Breast epithelium (tissue), 3 donors: ENCODE data around the gene PTPRM.

Source experiments
- CTCF ChIP-seq, 3 donors: fragments of 450-650 bp; IDR thresholded peaks; one replicate each; pipeline ENCODE4 v1.5.1; 2016 to 2017; ENCODE audit warnings: antibody characterized with exemption in 3 of 3, mild to moderate bottlenecking in 3 of 3, moderate library complexity in 3 of 3
- POLR2A ChIP-seq: fragments of 450-650 bp; IDR thresholded peaks from one replicate; pipeline ENCODE4 v1.6.1; 2016; ENCODE audit warnings: antibody characterized with exemption, mild to moderate bottlenecking, moderate library complexity
- POLR2AphosphoS5 ChIP-seq, 3 donors: sonication (generic); formaldehyde crosslinking; IDR thresholded peaks; one replicate each; pipeline ENCODE4 v1.6.1; 2017; ENCODE audit warnings: antibody characterized with exemption in 3 of 3

GRCh38 chr18:8362863-8363262 lies 795.7 kb downstream of the PTPRM start:
- TF ChIP-seq CTCF (IDR thresholded peaks at IDR 0.05): no peak
- no peak for TF ChIP-seq POLR2AphosphoS5 (IDR thresholded peaks at IDR 0.05)
- TF ChIP-seq POLR2A: no peak
